ENCODE data around the gene INAFM2. TPM values are rescaled to one million over a fixed set of nuclear protein-coding genes. Genes with fewer than 3 reads are reported as not detected.

Gene INAFM2
- total and polyA plus RNA-seq, 10 of the 15 experiments (the other 5 are each of a cell fraction or from before 2014, with no cell fraction given) = 0.75 to 8.1 (median 3.9) TPM

DNA sequence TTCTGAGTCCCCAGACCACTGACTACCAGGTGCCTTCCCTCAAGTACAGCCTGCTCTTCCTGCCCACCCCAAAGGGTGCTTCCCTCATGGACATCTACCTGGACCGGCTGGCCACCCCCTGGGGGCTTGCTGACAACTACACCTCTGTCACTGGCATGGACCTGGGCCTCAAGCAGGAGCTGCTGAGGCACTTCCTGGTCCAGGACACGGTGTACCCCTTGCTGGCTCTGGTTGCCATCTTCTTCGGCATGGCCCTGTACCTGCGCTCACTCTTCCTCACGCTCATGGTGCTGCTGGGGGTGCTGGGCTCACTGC, 43.8 kb downstream of the INAFM2 start (continued):
- no peak for TF ChIP-seq RUNX3 (IDR thresholded peaks at IDR 0.05; ENCODE audit: low read length)
- TF ChIP-seq EZH2 (IDR thresholded peaks at IDR 0.05; ENCODE audit: borderline replicate concordance, control insufficient read depth, low read depth, low read length) = no peak
- TF ChIP-seq, protein P1, sequence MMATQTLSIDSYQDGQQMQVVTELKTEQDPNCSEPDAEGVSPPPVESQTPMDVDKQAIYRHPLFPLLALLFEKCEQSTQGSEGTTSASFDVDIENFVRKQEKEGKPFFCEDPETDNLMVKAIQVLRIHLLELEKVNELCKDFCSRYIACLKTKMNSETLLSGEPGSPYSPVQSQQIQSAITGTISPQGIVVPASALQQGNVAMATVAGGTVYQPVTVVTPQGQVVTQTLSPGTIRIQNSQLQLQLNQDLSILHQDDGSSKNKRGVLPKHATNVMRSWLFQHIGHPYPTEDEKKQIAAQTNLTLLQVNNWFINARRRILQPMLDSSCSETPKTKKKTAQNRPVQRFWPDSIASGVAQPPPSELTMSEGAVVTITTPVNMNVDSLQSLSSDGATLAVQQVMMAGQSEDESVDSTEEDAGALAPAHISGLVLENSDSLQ (IDR thresholded peaks at IDR 0.05) = no peak
- no peak for TF ChIP-seq TCF3 (IDR thresholded peaks at IDR 0.05; ENCODE audit: borderline replicate concordance, insufficient read depth, low read depth, low read length)
- no peak for TF ChIP-seq NR2F1 (conservative IDR thresholded peaks at IDR 0.05)
- TF ChIP-seq, protein P2, sequence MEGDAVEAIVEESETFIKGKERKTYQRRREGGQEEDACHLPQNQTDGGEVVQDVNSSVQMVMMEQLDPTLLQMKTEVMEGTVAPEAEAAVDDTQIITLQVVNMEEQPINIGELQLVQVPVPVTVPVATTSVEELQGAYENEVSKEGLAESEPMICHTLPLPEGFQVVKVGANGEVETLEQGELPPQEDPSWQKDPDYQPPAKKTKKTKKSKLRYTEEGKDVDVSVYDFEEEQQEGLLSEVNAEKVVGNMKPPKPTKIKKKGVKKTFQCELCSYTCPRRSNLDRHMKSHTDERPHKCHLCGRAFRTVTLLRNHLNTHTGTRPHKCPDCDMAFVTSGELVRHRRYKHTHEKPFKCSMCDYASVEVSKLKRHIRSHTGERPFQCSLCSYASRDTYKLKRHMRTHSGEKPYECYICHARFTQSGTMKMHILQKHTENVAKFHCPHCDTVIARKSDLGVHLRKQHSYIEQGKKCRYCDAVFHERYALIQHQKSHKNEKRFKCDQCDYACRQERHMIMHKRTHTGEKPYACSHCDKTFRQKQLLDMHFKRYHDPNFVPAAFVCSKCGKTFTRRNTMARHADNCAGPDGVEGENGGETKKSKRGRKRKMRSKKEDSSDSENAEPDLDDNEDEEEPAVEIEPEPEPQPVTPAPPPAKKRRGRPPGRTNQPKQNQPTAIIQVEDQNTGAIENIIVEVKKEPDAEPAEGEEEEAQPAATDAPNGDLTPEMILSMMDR (IDR thresholded peaks at IDR 0.05 in 2 of 3, conservative IDR thresholded peaks at IDR 0.05 in 1 of 3; ENCODE audit: control insufficient read depth in 2 of 3, extremely low read depth in 1 of 3, insufficient read depth in 1 of 3, low read depth in 3 of 3, low read length in 3 of 3) = no peak
- TF ChIP-seq EED (IDR thresholded peaks at IDR 0.05; ENCODE audit: low read depth) = no peak
- TF ChIP-seq, protein P3, sequence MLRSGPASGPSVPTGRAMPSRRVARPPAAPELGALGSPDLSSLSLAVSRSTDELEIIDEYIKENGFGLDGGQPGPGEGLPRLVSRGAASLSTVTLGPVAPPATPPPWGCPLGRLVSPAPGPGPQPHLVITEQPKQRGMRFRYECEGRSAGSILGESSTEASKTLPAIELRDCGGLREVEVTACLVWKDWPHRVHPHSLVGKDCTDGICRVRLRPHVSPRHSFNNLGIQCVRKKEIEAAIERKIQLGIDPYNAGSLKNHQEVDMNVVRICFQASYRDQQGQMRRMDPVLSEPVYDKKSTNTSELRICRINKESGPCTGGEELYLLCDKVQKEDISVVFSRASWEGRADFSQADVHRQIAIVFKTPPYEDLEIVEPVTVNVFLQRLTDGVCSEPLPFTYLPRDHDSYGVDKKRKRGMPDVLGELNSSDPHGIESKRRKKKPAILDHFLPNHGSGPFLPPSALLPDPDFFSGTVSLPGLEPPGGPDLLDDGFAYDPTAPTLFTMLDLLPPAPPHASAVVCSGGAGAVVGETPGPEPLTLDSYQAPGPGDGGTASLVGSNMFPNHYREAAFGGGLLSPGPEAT (IDR thresholded peaks at IDR 0.05; ENCODE audit: low read depth) = no peak
